Endothelial cell of umbilical vein (primary cell): ENCODE results near the gene JHY.

Source experiments
- POLR2A ChIP-seq: IDR thresholded peaks from 2 replicates; pipeline ENCODE4 v1.6.1; 2012; ENCODE audit warnings: low read depth, mild to moderate bottlenecking, control low read depth, low read length
- TF ChIP-seq, protein P1 (sequence below), 2 donors: IDR thresholded peaks; 1 replicate in 1 of 2; 2 replicates in 1 of 2; pipeline ENCODE4 v1.5.1; 2011; ENCODE audit warnings: low read length in 2 of 2, mild to moderate bottlenecking in 2 of 2, moderate library complexity in 2 of 2, control low read depth in 1 of 2, inconsistent platforms in 1 of 2, low read depth in 1 of 2; ENCODE audit not compliant: insufficient read depth in 1 of 2; ENCODE audit errors: extremely low read depth in 1 of 2

DNA sequence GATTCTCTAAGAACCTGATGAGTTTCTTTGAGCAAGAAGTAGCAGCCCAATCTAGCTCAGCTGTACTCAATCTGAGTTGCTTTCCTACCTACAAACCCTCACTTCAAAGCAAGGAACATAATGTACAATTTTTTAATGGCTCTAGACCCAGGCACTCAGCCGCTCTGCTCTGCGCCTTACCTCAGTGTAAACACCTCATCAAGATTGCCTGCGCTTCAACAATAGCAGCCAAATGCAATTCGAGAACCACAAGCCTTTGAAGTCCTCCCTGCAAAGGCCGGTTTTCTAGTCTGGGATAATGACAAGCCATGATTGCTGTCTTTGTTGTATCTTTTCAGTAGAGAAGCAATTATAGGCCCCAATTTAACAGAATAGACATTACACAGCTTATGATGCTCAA lies 38.0 kb downstream of the JHY start:
- TF ChIP-seq POLR2A, result no peak
- TF ChIP-seq, protein P1, sequence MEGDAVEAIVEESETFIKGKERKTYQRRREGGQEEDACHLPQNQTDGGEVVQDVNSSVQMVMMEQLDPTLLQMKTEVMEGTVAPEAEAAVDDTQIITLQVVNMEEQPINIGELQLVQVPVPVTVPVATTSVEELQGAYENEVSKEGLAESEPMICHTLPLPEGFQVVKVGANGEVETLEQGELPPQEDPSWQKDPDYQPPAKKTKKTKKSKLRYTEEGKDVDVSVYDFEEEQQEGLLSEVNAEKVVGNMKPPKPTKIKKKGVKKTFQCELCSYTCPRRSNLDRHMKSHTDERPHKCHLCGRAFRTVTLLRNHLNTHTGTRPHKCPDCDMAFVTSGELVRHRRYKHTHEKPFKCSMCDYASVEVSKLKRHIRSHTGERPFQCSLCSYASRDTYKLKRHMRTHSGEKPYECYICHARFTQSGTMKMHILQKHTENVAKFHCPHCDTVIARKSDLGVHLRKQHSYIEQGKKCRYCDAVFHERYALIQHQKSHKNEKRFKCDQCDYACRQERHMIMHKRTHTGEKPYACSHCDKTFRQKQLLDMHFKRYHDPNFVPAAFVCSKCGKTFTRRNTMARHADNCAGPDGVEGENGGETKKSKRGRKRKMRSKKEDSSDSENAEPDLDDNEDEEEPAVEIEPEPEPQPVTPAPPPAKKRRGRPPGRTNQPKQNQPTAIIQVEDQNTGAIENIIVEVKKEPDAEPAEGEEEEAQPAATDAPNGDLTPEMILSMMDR (IDR thresholded peaks at IDR 0.05; ENCODE audit: extremely low read depth in 1 of 2, insufficient read depth in 1 of 2, low read depth in 1 of 2, low read length in 2 of 2), result no peak
